Measurements from ENCODE around the gene KHNYN.
"Not testable (repeated sequence)": the region's sequence is repeated elsewhere in the genome, so short reads cannot be mapped to it uniquely, and the experiment has no call there.

Gene KHNYN

DNA sequence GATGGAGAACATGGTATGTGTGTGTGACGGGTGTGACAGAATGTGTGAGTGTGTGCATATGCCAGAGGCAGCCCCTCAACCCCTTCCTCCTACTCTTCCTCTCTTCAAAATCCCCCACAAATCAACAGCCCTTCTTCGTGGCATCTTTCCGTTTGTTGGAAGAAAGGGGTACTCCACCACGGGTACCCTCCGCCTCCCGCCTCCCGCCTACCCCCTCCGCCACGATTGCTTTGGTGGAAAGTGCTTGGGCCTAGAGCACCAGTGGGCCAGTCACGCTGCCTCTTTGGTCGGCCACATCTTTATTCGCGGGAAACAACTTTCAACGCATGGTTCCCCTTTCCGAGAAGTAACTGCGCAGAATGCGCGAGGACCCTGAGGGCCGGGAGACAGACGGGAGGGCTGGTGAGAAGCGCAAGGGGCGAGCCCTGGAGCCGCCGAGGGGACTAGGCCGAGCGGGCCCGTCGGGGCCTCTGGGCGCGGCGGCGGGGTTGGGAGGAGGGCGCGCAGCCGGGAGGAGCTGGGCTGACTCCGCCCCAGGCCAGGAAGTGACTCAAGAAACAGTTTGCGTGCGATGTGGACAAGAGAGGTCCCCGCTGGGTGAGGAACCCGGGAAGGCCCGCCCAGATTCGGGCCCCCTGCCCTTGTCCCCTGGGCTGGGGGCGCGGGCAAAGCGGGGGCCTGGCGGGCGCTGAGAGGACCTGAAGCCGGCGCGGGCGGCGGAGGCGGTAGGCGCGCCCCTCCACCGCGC is at the start of gene KHNYN, which contains the start of gene CBLN3:
TSS of gene KHNYN (plus strand) at position 560 of the 748 bp plus-strand sequence. CDS start 777 bp downstream, outside the sequence.
TSS of gene CBLN3 (minus strand) at position 274 of the 748 bp plus-strand sequence. CDS start 614 bp downstream, outside the sequence.
- H3K27ac ChIP-seq, result peak within 1 kb of the TSS; percentile 74
- no peak for TF ChIP-seq CTCF (conservative IDR thresholded peaks at IDR 0.05)
- peak; percentile 95 for TF ChIP-seq ZFX (IDR thresholded peaks at IDR 0.05)

GRCh38 chr14:24381363-24382063 is 48.2 kb upstream of the KHNYN start:
- TF ChIP-seq CTCF (conservative IDR thresholded peaks at IDR 0.05) (no peak), ZFX (IDR thresholded peaks at IDR 0.05) (no peak)
- H3K27ac ChIP-seq, result no peak overlapping the region

DNA sequence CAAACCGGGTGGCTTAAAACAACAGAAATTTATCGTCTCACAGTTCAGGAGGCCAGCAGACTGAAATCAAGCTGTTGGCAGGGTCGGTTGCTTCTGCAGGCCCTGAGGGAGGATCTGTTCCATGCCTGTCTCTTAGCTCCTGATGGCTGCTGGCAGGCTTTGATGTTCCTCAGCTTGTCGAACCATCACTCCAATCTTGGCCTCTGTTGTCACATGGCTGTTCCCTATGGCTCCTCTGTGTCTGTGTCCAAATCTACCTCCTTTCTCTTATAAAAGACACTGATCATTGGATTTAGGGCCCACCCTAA is 47.7 kb upstream of the KHNYN start:
- TF ChIP-seq ZFX (IDR thresholded peaks at IDR 0.05) (no peak), CTCF (conservative IDR thresholded peaks at IDR 0.05) (no peak)
- no peak overlapping the region for H3K27ac ChIP-seq

GRCh38 chr14:24384169-24384568 is 45.6 kb upstream of the KHNYN start:
- H3K27ac ChIP-seq, result no peak overlapping the region
- TF ChIP-seq ZFX (IDR thresholded peaks at IDR 0.05), result no peak
- no peak for TF ChIP-seq CTCF (conservative IDR thresholded peaks at IDR 0.05)

DNA sequence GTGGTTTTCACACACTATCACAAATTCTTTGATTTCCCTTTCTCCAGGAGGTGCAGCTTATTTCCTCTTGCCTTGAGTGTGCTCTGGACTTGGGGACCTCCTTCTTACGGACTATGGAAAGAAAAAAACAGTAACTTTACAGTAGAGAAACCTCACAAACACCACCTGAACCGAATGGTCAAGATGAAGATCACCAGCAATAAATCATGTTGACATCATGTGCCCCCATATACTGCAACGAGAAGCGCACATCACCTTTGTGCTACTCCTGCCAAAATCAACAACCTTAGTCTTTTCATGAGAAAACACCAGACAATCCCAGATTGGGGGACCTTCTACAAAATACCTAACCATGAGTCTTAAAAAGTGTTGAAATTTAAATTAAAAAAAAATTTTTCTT is 44.2 kb upstream of the KHNYN start:
- H3K27ac ChIP-seq, result no peak overlapping the region
- no peak for TF ChIP-seq CTCF (conservative IDR thresholded peaks at IDR 0.05)
- no peak for TF ChIP-seq ZFX (IDR thresholded peaks at IDR 0.05)

GRCh38 chr14:24387009-24387345 is 42.8 kb upstream of the KHNYN start:
- H3K27ac ChIP-seq, result no peak overlapping the region
- TF ChIP-seq ZFX (IDR thresholded peaks at IDR 0.05) (no peak), CTCF (conservative IDR thresholded peaks at IDR 0.05) (no peak)

- not testable (repeated sequence) for H3K27ac ChIP-seq
These were observed 42.2 kb upstream of the KHNYN start for GRCh38 chr14:24387579-24387978.

Measured in C4-2B (cell line).